ENCODE results near the gene MRPL32. TPM values are rescaled to one million over a fixed set of nuclear protein-coding genes. Genes with fewer than 3 reads are reported as not detected.

Gene MRPL32
- total RNA-seq, 1 experiment from 2014 or later = 81.4 TPM

- DNase-seq (ENCODE audit: low read depth) = no peak
Observed at GRCh38 chr7:42926204-42926603, 6.0 kb upstream of the MRPL32 start.

DNA sequence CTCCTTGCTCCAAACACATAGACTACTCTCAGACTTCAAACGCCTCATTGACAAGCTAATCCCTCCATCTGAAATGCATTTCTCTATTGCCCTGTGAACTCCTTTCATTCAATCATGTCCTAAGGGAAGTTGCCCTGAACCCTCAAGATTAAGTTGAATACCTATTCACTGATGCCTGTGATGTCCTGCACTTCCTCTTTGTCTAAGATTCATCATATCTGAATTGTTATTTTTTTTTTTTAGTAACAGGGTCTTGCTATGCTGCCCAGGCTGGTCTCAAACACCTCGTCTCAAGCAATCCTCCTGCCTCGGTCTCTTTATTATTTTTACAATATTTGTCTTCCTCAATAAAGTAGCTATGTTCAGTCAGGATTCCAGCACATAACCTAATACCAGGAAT lies 3.4 kb upstream of the MRPL32 start:
- DNase-seq (ENCODE audit: low read depth) = no peak

- no peak for DNase-seq (ENCODE audit: low read depth)
Observed at GRCh38 chr7:42929449-42929848, 2.7 kb upstream of the MRPL32 start.

- no peak for DNase-seq (ENCODE audit: low read depth)
Observed at GRCh38 chr7:42930889-42931288, 1.3 kb upstream of the MRPL32 start.

- no peak for DNase-seq (ENCODE audit: low read depth)
Observed at GRCh38 chr7:42931447-42931833, 736 bp upstream of the MRPL32 start.

DNA sequence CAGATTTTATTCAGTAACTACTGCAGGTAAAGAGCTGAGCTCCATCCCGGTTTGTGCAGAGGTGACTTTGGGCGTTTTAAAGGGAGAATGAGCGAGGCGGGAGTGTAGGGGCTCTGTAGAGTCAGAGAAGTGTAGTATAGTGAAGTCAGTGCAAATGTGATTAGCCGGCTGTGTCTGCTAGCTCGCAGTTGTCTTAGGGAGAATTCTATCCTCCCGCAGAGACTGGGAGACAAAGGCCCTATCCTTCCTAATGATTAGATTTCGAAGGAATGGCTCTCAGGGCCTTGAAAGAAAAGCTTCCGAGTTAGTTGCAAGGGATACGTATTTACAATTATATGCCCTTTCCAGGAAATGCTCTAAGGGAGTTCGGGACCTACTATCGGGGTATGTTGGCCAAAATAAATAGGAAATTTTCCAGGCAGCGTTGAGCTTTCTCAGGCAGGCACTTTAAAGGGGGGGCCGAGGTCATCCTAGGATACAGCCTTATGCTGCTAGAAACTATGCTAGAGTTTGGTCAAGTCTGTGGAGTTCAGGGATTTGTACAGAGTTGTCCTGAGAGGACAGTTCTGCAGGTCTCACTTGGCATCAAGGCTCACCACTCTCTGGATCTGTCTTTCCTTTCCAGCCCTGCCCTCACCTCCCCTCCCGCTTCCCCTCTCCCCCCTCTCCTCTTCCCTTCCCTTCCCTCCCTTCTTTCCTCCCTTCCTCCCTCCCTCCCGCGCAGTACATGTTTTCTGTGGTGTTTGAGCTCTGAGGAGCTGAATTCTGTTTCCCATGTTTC lies 825 bp downstream of the MRPL32 start:
- DNase-seq (ENCODE audit: low read depth) = no peak

DNA sequence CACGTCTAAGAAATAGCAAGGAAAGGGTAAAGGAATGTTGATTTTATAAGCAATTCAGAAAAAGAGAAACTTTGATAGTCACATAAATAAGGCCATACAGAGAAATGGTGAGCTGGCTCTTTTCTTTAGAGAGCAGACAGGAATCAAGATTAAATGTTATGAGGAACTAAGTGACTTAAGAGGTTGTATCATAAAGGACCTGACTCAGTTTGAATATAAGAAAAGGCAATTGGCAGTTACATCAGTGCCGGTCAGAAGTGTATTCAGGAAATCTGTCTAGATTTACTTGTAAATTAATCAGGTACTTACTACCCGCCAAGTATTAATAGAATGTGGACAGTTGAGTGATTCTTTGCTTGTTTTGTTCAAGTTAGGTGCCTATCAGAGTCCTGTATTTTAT lies 2.1 kb downstream of the MRPL32 start:
- no peak for DNase-seq (ENCODE audit: low read depth)

DNA sequence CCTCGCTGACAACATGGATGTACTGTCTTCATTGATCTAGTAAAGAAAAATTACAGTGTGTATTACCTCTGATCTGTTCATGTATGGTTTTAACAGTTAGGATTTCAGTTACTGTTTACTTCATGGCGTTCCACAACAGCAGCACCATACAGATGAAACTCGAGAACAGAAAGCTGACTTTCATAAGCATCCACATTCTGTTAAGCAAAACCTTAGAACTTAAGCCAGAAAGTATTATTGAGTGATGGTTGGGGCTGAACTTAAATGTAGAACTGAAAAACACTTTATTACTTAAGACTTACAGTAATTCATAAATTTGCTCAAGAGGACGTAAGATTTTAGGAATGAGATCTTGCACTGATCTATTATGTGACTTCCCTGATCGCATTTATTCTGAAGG lies 3.7 kb downstream of the MRPL32 start:
- no peak for DNase-seq (ENCODE audit: low read depth)

- no peak for DNase-seq (ENCODE audit: low read depth)
Observed at GRCh38 chr7:42939457-42940240, 7.5 kb downstream of the MRPL32 start.

DNA sequence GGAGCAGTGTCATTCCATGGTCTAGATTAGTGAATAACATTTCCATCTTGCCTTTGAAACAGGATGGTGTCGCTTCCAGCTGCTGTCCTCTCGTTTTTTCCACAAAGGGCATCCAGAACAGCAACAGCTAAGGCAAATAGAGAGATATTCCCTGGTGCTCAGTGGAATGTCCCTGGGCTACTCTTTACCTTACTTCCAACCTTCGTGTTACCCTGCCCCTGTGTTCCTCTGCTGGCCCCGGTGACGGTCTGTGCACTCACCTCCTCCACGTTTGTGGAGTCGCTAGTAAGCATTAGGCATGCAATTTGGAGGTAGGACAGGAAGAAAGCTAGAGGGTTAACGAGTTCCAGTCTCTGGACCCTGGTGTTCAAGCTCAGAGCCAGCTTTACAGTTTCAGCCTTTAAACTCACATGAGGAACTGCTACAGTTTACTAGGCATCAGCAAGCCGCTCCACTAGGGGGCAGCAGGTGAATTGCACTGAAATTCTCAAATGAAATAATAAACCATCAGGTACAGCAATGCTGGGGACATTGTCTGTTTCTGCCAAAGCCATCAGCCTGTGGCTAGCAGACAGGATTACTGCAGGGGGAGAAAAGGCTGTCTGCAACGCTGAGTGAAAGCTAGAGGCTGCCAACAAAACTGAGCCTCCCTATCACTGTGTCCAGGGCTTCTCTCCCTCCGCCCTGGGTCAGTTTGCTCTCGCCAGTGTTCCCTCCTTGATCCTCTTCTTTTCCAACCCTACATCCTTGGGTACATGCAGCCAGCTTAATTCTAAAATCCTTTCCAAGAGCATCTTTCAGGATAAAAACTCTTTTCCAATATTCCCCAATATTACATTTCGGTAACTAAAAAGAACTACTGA lies 9.0 kb downstream of the MRPL32 start:
- DNase-seq (ENCODE audit: low read depth) = peak; percentile 66

- no peak for DNase-seq (ENCODE audit: low read depth)
Observed at GRCh38 chr7:42945821-42946626, 13.8 kb downstream of the MRPL32 start.

- DNase-seq (ENCODE audit: low read depth) = no peak
Observed at GRCh38 chr7:42946627-42946950, 14.4 kb downstream of the MRPL32 start.

GRCh38 chr7:42947521-42947920 lies 15.3 kb downstream of the MRPL32 start:
- DNase-seq (ENCODE audit: low read depth) = no peak

DNA sequence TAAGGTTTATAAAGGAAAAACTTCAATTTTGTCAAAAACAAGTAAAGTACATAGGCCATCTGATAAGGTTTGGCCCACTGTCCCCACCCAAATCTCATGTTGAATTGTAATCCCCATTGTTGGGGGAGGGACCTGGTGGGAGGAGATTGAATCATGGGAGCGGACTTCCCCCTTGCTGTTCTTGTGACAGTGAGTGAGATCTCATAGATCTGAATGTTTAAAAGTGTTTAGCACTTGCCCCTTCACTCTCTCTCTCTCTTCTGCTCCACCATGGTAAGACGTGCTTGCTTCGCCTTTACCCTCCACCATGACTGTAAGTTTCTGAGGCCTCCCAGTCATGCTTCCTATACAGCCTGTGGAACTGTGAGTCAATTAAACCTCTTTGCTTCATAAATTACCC lies 18.2 kb downstream of the MRPL32 start:
- no peak for DNase-seq (ENCODE audit: low read depth)

DNA sequence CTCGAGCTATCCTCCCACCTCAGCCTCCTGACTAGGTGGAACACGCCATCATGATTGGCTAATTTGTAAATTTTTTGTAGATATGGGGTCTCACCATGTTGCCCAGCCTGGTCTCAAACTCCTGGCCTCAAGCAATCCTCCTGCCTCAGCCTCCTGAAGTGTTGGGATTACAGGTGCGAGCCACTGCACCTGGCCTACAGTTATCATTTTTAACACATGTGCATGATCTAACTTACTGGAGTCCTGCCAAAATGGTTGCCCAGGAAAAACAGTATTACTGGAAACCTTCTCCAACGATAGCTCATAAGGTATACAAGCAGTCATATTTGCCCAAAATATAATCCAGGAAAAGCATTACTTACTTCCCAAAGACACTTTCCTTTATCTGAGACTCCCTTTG lies 20.2 kb downstream of the MRPL32 start:
- DNase-seq (ENCODE audit: low read depth) = no peak

- DNase-seq (ENCODE audit: low read depth) = no peak
Observed at GRCh38 chr7:42953994-42954393, 21.8 kb downstream of the MRPL32 start.

DNA sequence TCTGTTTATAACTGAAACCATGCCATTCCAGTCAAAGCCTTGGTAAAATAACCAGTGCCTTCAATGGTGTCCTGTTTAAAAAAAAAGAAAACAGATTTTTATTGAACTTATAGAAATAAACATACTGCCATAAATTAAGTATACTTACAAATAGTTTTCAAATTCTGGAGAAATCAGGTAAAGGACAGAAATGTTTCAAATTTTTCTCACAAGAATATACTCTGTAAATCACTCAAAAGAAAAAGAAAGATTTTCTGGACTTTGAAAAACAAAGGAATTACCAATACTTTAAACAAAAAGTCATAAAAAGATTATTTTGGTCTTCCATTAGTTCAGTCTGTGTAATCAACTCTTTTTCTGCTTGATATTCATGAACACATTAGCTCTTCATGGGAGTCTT lies 23.9 kb downstream of the MRPL32 start:
- DNase-seq (ENCODE audit: low read depth) = no peak

DNA sequence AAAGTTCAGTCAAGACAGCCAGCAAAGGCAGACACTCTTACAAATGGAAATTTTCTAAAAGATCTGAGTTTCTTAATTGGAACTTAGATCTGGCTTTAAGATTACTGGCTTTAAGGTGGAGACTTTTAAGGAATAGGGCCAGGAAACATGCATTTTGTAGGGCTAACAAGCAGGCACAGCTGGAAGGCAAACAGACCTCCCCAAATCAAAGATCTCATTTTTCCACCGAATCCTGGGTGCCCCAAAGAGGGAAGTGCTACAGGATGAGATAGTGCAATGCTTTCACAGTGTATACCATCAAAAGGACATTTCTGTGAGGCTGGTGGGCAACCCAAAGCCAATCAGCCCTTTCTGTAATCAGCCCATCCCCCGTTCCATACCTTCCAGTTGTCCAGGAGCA lies 27.4 kb downstream of the MRPL32 start:
- DNase-seq (ENCODE audit: low read depth) = no peak

DNA sequence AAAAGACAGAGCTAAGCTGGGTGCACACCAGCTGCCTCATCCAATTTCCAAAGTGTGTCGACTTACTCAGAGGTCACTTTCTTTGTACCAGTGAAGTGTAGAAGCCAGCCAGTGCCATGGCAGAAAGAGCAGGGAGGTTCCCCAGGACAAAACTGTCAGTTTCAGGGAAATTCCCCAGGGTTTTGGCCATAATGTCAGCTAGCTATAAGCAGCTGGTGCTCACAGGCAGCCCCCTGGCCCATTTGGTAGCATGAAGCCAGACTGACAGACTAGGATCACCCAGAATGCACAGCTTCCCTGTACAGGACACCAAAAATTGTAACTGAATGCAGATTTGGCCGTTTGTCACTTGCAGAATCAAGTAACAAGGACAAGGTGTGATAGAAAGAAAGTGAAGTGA lies 28.6 kb downstream of the MRPL32 start:
- DNase-seq (ENCODE audit: low read depth) = no peak

GRCh38 chr7:42961170-42961569 lies 29.0 kb downstream of the MRPL32 start:
- DNase-seq (ENCODE audit: low read depth) = no peak

GRCh38 chr7:42964293-42964692 lies 32.1 kb downstream of the MRPL32 start:
- no peak for DNase-seq (ENCODE audit: low read depth)

Measured in LHCN-M2 (cell line).